Peyer's patch (tissue), 4 donors: ENCODE data around the gene C16orf90. TPM values are rescaled to one million over a fixed set of nuclear protein-coding genes. Genes with fewer than 3 reads are reported as not detected.

ENCODE experiments used
- DNase-seq, 3 donors: peaks; one replicate each; pipeline ENCODE4 v3.0.0-alpha.2; 2017 to 2019
- H3K27ac ChIP-seq, 4 donors: fragments of 200-600 bp; sonication (generic); one replicate each; pipeline ENCODE4 v1.5.1; 2016 to 2019
- H3K27me3 ChIP-seq, 2 donors: fragments of 200-600 bp; sonication (generic); one replicate each; pipeline ENCODE4 v1.5.1; 2019
- H3K36me3 ChIP-seq, 3 donors: fragments of 200-600 bp; sonication (generic); one replicate each; pipeline ENCODE4 v1.5.1; 2016 to 2019
- H3K4me1 ChIP-seq, 4 donors: fragments of 200-600 bp; sonication (generic); one replicate each; pipeline ENCODE4 v1.5.1; 2016 to 2019
- H3K4me3 ChIP-seq, 4 donors: fragments of 200-600 bp; sonication (generic); 1 replicate in 3 of 4; 2 replicates in 1 of 4; pipeline ENCODE4 v1.5.1; 2016 to 2019; ENCODE audit warnings: mild to moderate bottlenecking in 1 of 4
- H3K9me3 ChIP-seq, 4 donors: fragments of 200-600 bp; sonication (generic); one replicate each; pipeline ENCODE4 v1.5.1; 2016 to 2019; ENCODE audit warnings: mild to moderate bottlenecking in 1 of 4
- POLR2A ChIP-seq, 2 donors: fragments of 450-650 bp; IDR thresholded peaks; one replicate each; pipeline ENCODE4 v1.5.1; 2017; ENCODE audit warnings: antibody characterized with exemption in 2 of 2, mild to moderate bottlenecking in 2 of 2, moderate library complexity in 2 of 2
- total RNA-seq, 4 donors: library from RNA; depleted of rRNA; stranded (reverse); fragments of >200 nt; gene quantifications; one replicate each; pipeline ENCODE4 v1.1.0, GENCODE V29; 2016
- TF ChIP-seq, protein P1 (sequence below), 6 experiments: fragments of 450-650 bp in 4 of 6; fragments of 200-600 bp in 2 of 6; sonication (generic) in 1 of 6; IDR thresholded peaks; one replicate each; pipeline ENCODE4 v1.5.1; 2017 to 2019; ENCODE audit warnings: antibody characterized with exemption in 6 of 6, mild to moderate bottlenecking in 3 of 6, moderate library complexity in 1 of 6

The C16orf90 gene
- total RNA-seq, 4 donors from 2014 or later: not detected

DNA sequence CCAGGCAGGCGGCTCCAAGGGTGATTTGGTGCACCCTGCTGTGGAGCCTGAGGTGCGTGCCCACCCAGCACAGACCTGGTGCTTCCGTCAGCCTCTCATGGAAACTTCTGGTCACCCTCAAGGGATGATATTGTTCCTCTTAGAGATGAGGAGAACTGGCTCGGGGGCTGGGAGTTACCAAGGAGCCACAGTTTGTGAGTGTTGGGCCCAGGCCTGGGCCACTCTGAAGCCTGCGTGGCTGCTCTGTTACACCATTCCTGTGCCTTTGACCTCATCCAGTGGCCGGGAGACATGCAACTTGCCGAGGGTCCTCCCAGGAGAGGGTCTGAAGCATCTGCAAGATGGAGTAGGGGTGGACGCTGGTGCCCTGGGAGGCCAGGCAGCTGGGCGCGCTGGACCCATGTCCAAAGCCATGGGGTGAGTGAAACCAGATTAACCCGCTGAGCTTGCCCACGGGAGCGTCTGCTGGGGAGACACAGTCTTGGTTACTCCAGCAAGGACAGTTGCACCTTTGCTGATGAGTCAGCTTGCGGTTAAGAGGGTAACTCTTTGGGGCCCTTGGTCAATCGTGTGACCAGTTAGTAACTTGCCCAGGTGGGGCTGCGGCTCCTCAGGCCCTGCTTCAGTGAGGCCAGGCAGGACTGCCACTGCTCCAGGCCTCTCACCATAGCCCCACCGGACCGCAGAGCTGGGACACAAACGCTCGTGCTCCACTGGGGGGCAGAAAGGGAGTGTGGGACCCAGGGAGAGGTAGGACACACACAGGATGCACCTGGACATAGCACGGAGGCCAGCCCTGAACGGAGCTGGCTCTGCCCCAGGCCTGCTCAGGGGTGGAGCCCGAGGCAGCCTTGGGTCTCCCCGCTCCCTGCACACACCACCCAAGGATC, 7.5 kb downstream of the C16orf90 start:
- Histone ChIP-seq H3K9me3 (no peaks in the 10 kb centered on the region), H3K27me3 (no peaks in the 10 kb centered on the region), H3K27ac (no peak overlapping the region), H3K36me3 (peaks cover 0 to 41% (median 0%) of the 10 kb centered on the region in 3 donors), H3K4me1 (no peaks in the 10 kb centered on the region), H3K4me3 (no peak overlapping the region)
- peak in 1 of 3 donors; percentile 49 for DNase-seq
- TF ChIP-seq, protein P1, sequence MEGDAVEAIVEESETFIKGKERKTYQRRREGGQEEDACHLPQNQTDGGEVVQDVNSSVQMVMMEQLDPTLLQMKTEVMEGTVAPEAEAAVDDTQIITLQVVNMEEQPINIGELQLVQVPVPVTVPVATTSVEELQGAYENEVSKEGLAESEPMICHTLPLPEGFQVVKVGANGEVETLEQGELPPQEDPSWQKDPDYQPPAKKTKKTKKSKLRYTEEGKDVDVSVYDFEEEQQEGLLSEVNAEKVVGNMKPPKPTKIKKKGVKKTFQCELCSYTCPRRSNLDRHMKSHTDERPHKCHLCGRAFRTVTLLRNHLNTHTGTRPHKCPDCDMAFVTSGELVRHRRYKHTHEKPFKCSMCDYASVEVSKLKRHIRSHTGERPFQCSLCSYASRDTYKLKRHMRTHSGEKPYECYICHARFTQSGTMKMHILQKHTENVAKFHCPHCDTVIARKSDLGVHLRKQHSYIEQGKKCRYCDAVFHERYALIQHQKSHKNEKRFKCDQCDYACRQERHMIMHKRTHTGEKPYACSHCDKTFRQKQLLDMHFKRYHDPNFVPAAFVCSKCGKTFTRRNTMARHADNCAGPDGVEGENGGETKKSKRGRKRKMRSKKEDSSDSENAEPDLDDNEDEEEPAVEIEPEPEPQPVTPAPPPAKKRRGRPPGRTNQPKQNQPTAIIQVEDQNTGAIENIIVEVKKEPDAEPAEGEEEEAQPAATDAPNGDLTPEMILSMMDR (IDR thresholded peaks at IDR 0.05): no peak
- no peak for TF ChIP-seq POLR2A (IDR thresholded peaks at IDR 0.05)

DNA sequence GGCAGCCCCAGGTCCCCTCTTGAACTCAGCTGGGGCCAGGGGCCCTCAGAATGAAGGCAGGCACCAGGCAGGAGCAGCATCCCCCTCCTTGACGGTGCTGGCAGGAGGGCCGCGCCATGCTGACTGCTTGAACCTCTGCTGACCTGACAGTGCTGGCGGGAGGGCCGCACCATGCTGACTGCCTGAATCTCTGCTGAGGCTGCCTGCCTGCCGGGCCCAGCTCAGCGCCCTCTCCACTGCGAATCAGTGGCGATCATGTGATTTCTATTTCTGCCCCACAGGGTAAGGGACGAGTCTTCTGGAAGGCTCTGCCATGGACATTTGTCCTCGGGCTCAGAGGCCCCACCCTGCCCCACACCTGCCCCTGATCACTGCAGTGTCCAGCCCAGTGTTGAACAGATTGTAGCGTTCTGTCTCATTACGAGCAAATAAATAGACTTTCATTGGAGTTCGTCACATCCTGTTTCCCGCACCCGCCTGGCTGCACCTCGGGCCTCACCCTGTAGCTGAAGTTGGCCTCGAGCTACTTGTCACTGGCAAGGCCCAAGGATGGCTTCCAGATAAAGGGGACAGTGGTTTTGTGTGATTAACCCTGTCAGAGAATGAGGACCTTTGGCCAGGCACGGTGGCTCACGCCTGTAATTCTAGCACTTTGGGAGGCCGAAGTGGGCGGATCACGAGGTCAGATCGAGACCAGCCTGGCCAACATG, 8.6 kb downstream of the C16orf90 start:
- no peak overlapping the region for H3K27ac ChIP-seq
- TF ChIP-seq, protein P1 (IDR thresholded peaks at IDR 0.05): no peak
- TF ChIP-seq POLR2A (IDR thresholded peaks at IDR 0.05): no peak
- H3K4me1 ChIP-seq: no peaks in the 10 kb centered on the region
- H3K4me3 ChIP-seq: no peak overlapping the region
- H3K36me3 ChIP-seq: peaks cover 0 to 52% (median 0%) of the 10 kb centered on the region in 3 donors
- peak in 1 of 3 donors; percentile 48 for DNase-seq
- no peaks in the 10 kb centered on the region for H3K27me3 ChIP-seq
- no peaks in the 10 kb centered on the region for H3K9me3 ChIP-seq

DNA sequence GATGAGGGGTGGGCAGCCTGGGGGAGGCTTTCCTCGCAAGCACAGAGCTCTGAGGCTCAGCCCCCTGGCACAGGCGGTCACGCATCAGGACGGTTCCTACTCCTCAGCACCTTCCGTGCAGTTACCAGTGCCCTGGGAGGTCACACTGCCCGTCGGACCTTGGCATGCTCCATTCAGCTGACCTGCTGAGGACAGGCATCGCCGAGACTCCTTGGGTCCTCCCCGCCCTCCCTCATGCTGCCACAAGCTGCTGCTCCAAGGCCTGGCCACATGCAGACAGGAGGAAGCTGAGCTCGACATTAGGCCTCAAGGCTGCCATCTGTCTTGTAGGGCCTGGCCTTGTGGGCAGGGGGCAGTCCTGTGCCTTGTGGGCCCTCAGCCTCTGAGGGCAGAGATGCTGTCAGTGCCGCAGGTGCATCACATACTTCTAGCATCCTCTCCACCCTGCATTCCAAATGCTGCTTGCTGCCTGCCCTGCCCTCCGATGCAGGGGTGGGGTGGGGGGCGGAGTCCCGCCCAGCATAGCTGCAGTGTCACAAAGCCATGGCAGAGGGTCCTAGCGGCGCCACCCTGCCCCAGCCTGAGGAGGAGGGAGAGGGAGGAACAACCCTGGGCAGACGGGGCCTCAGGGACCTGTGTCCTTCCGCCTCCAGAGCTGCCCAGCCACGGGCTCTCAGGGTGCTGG, 9.3 kb downstream of the C16orf90 start:
- no peaks in the 10 kb centered on the region for H3K9me3 ChIP-seq
- H3K4me3 ChIP-seq: no peak overlapping the region
- no peaks in the 10 kb centered on the region for H3K27me3 ChIP-seq
- DNase-seq: no peak
- no peak overlapping the region for H3K27ac ChIP-seq
- peaks cover 0 to 59% (median 0%) of the 10 kb centered on the region in 3 donors for H3K36me3 ChIP-seq
- TF ChIP-seq, protein P1 (IDR thresholded peaks at IDR 0.05): no peak
- TF ChIP-seq POLR2A (IDR thresholded peaks at IDR 0.05): no peak
- H3K4me1 ChIP-seq: no peaks in the 10 kb centered on the region

DNA sequence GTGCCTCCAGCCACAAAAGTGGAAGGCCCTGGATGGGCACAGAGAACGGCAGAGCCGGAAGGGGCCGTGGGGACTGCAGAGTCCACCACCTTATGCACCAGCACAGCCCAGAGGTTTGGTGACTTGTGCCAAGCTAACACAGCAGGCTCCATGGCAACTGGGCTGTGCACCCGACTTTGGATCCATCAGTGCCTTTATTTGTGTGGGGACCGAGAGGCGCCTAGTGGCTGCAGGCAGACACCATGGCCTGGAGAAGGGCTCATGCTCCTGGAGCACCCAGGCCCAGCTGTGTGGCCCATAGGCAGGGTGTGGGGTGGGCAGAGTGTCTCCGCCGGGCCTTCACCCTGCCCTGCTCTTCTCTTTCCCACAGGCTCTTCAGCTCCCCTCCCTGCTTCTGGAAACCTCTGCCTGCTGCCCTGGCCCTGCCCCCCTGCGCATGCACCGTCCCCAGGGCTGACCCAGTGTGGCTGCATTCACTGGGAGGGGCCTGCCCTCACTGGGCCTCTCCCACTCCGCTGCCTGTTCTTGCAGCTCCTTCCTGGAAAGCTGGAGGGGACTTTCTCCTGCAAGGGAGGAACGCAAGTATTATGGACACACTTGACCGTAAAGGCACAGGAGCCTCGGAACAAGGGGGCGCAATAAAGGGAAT, 10.1 kb downstream of the C16orf90 start:
- H3K4me1 ChIP-seq: no peaks in the 10 kb centered on the region

More for the DNA sequence above, 10.1 kb downstream of the C16orf90 start:
- no peak overlapping the region for H3K4me3 ChIP-seq
- DNase-seq: no peak
- no peak for TF ChIP-seq POLR2A (IDR thresholded peaks at IDR 0.05)
- TF ChIP-seq, protein P1 (IDR thresholded peaks at IDR 0.05): no peak
- H3K36me3 ChIP-seq: peaks cover 0 to 65% (median 0%) of the 10 kb centered on the region in 3 donors
- no peak overlapping the region for H3K27ac ChIP-seq
- no peaks in the 10 kb centered on the region for H3K9me3 ChIP-seq
- H3K27me3 ChIP-seq: no peaks in the 10 kb centered on the region
